Embryonic facial prominence (tissue), 1 donor: Measurements from ENCODE around the gene TOPBP1.
A peak's percentile ranks its signal among the peaks of the same experiment; 100 is the strongest.
"Not testable (repeated sequence)": the region's sequence is repeated elsewhere in the genome, so short reads cannot be mapped to it uniquely, and the experiment has no call there.

ENCODE experiments used
- DNase-seq: peaks from one replicate; pipeline ENCODE4 v3.0.0-alpha.2; 2016; ENCODE audit errors: extremely low spot score

TOPBP1 gene

GRCh38 chr3:133661454-133662277 lies at the start of gene TOPBP1:
Gene TOPBP1, minus strand, starts transcription at chr3:133661941. Its CDS starts 814 bp downstream, at chr3:133661127.
- peak; percentile 74 for DNase-seq

- no peak for DNase-seq
Measured at GRCh38 chr3:133711013-133711412, 49.3 kb upstream of the TOPBP1 start.

GRCh38 chr3:133709139-133709750 lies 47.5 kb upstream of the TOPBP1 start:
- no peak for DNase-seq

- no peak for DNase-seq
Measured at GRCh38 chr3:133706033-133706432, 44.3 kb upstream of the TOPBP1 start.

- DNase-seq, result no peak
Measured at GRCh38 chr3:133703915-133704314, 42.2 kb upstream of the TOPBP1 start.

GRCh38 chr3:133701435-133702358 lies 40.0 kb upstream of the TOPBP1 start:
- no peak for DNase-seq

- DNase-seq, result no peak
Measured at GRCh38 chr3:133700351-133700750, 38.6 kb upstream of the TOPBP1 start.

- DNase-seq, result no peak
Measured at GRCh38 chr3:133699903-133700302, 38.2 kb upstream of the TOPBP1 start.

- DNase-seq, result no peak
Measured at GRCh38 chr3:133699467-133699866, 37.7 kb upstream of the TOPBP1 start.

GRCh38 chr3:133697960-133698359 lies 36.2 kb upstream of the TOPBP1 start:
- no peak for DNase-seq

GRCh38 chr3:133695560-133696171 lies 33.9 kb upstream of the TOPBP1 start:
- DNase-seq, result no peak

GRCh38 chr3:133694288-133695268 lies 32.8 kb upstream of the TOPBP1 start:
- no peak for DNase-seq

- no peak for DNase-seq
Measured at GRCh38 chr3:133693821-133694220, 32.1 kb upstream of the TOPBP1 start.

GRCh38 chr3:133692759-133693158 lies 31.0 kb upstream of the TOPBP1 start:
- no peak for DNase-seq

- DNase-seq, result no peak
Measured at GRCh38 chr3:133691273-133692107, 29.7 kb upstream of the TOPBP1 start.

GRCh38 chr3:133677993-133678392 lies 16.3 kb upstream of the TOPBP1 start:
- not testable (repeated sequence) for DNase-seq

GRCh38 chr3:133676336-133677118 lies 14.8 kb upstream of the TOPBP1 start:
- no peak for DNase-seq

- no peak for DNase-seq
Measured at GRCh38 chr3:133675631-133676335, 14.0 kb upstream of the TOPBP1 start.
